ENCODE data around the gene DIPK1B.
"Not testable (repeated sequence)": the region's sequence is repeated elsewhere in the genome, so short reads cannot be mapped to it uniquely, and the experiment has no call there.

Gene DIPK1B

GRCh38 chr9:136763649-136764035 lies 51.3 kb downstream of the DIPK1B start:
- FAIRE-seq (no peak), DNase-seq (ENCODE audit: insufficient read length) (no peak)
- no peak for TF ChIP-seq POLR2A (IDR thresholded peaks at IDR 0.05; ENCODE audit: low read depth, low read length)
- TF ChIP-seq POLR2AphosphoS5 (IDR thresholded peaks at IDR 0.05; ENCODE audit: low read depth, low read length) = no peak
- TF ChIP-seq TAF1 (IDR thresholded peaks at IDR 0.05; ENCODE audit: borderline replicate concordance, low read depth, low read length) = no peak

GRCh38 chr9:136764301-136764891 lies 52.0 kb downstream of the DIPK1B start, which contains the start of gene LCN15:
LCN15 (minus strand) TSS chr9:136764518; CDS start chr9:136764488, 30 bp downstream.
- TF ChIP-seq TAF1 (IDR thresholded peaks at IDR 0.05; ENCODE audit: borderline replicate concordance, low read depth, low read length) (no peak), POLR2A (IDR thresholded peaks at IDR 0.05; ENCODE audit: low read depth, low read length) (no peak), POLR2AphosphoS5 (IDR thresholded peaks at IDR 0.05; ENCODE audit: low read depth, low read length) (no peak)
- FAIRE-seq = no peak
- no peak for DNase-seq (ENCODE audit: insufficient read length)

DNA sequence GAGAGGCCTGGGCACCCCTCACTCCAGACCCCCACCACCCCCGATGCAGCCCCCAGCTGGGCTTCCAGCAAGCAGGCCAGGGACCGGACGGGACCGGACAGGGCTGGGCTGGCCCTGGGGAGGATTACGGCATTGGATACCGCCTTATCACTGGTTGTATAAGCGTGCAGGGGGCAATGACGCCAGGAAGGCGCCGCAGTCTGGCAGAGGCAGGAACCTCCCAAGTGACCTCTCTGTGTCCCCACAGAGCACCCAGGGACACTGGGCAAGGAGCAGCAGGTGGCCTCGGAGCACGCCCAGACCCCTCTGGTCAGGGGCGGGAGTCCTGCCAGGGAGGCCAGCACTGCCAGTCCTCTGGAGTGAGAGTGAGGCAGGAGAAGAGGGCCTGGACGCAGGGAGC lies 52.7 kb downstream of the DIPK1B start:
- DNase-seq (ENCODE audit: insufficient read length) (no peak), FAIRE-seq (no peak)
- no peak for TF ChIP-seq TAF1 (IDR thresholded peaks at IDR 0.05; ENCODE audit: borderline replicate concordance, low read depth, low read length)
- no peak for TF ChIP-seq POLR2A (IDR thresholded peaks at IDR 0.05; ENCODE audit: low read depth, low read length)
- no peak for TF ChIP-seq POLR2AphosphoS5 (IDR thresholded peaks at IDR 0.05; ENCODE audit: low read depth, low read length)

GRCh38 chr9:136765745-136766409 lies 53.5 kb downstream of the DIPK1B start:
- not testable (repeated sequence) for FAIRE-seq; DNase-seq (ENCODE audit: insufficient read length)

- peak; percentile 92 for FAIRE-seq
- not testable (repeated sequence) for DNase-seq (ENCODE audit: insufficient read length)
Measured at GRCh38 chr9:136766410-136767120, 54.2 kb downstream of the DIPK1B start.

DNA sequence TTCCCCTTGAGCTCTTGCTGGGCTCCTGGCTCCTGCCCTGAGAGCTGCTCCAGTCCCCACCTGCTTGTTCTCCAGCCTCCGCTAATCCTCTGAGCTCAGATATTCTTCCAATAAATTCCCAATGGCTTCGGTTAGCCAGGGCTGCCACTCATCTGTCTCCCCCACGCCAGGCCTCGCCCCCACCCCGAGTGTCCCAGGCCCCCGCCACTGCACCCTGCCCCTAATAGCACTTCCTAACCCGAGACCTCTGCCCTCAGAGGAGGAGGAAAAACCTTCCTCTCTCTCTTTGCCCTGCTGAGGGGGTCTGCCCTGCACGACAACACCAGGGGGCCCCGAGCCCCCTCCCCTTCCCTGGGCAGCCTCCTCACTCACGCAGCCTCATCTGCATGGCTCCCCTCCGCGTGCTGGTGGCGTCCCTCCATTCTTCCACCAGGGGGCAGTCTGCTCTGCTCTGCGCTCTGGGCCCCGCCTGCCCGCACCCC lies 57.4 kb downstream of the DIPK1B start:
- DNase-seq (ENCODE audit: insufficient read length) = no peak
- TF ChIP-seq POLR2AphosphoS5 (IDR thresholded peaks at IDR 0.05; ENCODE audit: low read depth, low read length) (no peak), TAF1 (IDR thresholded peaks at IDR 0.05; ENCODE audit: borderline replicate concordance, low read depth, low read length) (no peak), POLR2A (IDR thresholded peaks at IDR 0.05; ENCODE audit: low read depth, low read length) (no peak)
- FAIRE-seq = no peak

DNA sequence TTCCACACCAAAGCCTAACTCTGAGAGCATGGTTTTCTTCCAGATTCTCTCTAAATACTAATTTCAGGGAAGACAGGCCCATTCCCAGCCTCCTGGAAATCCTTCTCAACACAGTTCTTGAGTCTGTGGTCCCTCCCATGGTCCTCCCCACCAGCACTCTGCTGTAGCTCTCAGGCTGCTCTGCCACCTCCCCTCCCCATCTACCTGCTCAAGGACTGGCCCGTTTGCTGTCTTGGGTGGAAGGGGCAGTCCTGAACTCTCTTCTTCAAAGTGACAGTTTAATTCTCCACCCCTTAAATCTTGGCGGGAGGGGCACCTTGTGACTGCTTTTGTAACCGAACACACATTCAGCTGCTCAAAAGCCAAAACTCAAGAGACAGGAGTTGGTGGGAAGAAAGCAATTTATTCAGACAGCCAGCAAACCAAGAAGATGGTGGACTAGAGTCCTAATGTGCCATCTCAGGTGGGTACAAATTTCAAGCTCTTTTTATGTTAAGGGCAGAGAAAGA lies 59.6 kb downstream of the DIPK1B start:
- no peak for DNase-seq (ENCODE audit: insufficient read length)
- no peak for FAIRE-seq
- TF ChIP-seq POLR2A (IDR thresholded peaks at IDR 0.05; ENCODE audit: low read depth, low read length) = no peak
- TF ChIP-seq TAF1 (IDR thresholded peaks at IDR 0.05; ENCODE audit: borderline replicate concordance, low read depth, low read length) = no peak
- TF ChIP-seq POLR2AphosphoS5 (IDR thresholded peaks at IDR 0.05; ENCODE audit: low read depth, low read length) = no peak

- no peak for TF ChIP-seq POLR2A (IDR thresholded peaks at IDR 0.05; ENCODE audit: low read depth, low read length)
- TF ChIP-seq TAF1 (IDR thresholded peaks at IDR 0.05; ENCODE audit: borderline replicate concordance, low read depth, low read length) = no peak
- TF ChIP-seq POLR2AphosphoS5 (IDR thresholded peaks at IDR 0.05; ENCODE audit: low read depth, low read length) = no peak
- DNase-seq (ENCODE audit: insufficient read length) (no peak), FAIRE-seq (no peak)
Measured at GRCh38 chr9:136773386-136774044, 61.1 kb downstream of the DIPK1B start.
